NCI-H69 (cell line): ENCODE data around the gene TIGD1.
A peak's percentile ranks its signal among the peaks of the same experiment; 100 is the strongest.

ENCODE experiments used
- DNase-seq: peaks from one replicate; lab custom pipeline; 2025; lab: John Stamatoyannopoulos, UW

The TIGD1 gene

DNA sequence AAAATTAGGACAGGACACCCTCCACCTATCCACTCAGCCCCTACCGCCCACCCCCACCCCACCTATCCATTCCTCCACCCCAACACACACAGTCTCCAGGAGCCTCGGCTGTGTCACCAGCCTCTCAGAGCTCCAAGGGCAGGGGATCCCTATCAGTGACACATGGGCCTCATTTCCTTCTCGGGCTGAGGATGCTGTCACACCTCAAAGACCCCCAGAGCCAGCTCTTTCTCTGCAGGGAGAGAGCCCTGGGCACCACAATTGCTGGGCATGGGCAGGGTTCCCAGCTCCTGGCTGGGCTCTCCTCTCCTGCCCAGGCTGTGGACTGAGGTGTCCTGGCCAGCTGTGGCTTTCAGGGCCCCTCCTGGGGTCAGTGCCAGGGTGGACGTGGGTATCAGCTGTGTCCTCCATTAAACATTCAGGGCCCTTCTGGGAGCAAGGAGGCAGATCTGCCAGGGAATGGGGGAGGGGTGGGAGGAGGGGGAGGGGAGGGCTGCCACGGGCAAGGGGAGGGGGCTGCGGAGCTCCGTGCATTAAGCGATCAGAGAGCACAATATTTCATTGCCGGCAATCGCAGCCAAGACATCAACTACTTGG lies 48.5 kb downstream of the TIGD1 start:
- no peak for DNase-seq

DNA sequence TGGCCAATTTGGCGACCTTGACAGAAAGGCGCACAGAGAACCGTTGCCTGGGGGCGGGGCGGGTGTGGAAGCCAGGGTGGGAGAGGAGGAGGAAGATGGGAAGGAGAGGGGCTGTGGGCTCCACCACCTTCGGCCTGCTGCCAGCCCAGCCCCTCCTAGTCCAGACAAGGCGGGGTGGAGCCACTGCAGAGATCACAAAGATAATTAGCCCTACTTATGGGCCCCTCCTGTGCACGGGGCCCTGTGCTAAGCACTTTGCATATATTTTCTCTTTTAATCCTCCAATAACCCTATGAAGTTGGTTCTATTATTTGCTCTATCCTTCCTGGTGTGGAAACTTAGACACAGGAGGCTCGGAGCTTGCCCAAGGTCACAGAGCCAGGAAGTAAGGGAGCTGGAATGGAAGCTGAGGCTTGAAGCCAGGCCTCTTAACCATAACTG lies 49.0 kb downstream of the TIGD1 start:
- DNase-seq: peak; percentile 54

DNA sequence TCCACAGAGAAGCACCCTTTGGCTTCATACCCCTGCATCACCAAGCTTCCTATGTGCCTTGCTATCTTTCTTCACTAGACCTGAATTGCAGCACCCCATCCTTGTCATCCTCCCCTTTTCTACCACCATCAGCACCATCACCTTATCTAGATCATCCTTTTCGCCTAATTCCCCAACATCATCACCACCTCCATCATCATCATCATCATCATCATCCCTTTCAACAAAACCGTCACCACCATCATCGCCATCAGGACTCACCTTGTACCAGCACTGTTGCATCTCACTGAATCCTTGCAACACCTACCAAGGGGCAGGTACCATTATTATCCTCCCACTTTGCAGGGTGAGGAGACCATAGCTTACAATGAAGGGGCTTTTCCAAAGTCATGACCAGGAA lies 51.9 kb downstream of the TIGD1 start:
- no peak for DNase-seq
